ENCODE measurements around the gene STK32B. TPM values are rescaled to one million over a fixed set of nuclear protein-coding genes. Genes with fewer than 3 reads are reported as not detected.

Gene STK32B
- total RNA-seq, 1 experiment from 2014 or later, result 16.8 TPM

- DNase-seq (ENCODE audit: low spot score), result no peak
These were observed 340.2 kb downstream of the STK32B start for GRCh38 chr4:5391492-5391891.

- DNase-seq (ENCODE audit: low spot score), result no peak
These were observed 342.7 kb downstream of the STK32B start for GRCh38 chr4:5393911-5394513.

- no peak for DNase-seq (ENCODE audit: low spot score)
These were observed 344.5 kb downstream of the STK32B start for GRCh38 chr4:5395781-5396180.

GRCh38 chr4:5398056-5398455 is 346.8 kb downstream of the STK32B start:
- DNase-seq (ENCODE audit: low spot score), result no peak

GRCh38 chr4:5399124-5399523 is 347.8 kb downstream of the STK32B start:
- DNase-seq (ENCODE audit: low spot score), result no peak

- no peak for DNase-seq (ENCODE audit: low spot score)
These were observed 348.6 kb downstream of the STK32B start for GRCh38 chr4:5399790-5400421.

- no peak for DNase-seq (ENCODE audit: low spot score)
These were observed 352.6 kb downstream of the STK32B start for GRCh38 chr4:5403746-5404497.

- DNase-seq (ENCODE audit: low spot score), result no peak
These were observed 358.0 kb downstream of the STK32B start for GRCh38 chr4:5409237-5409636.

GRCh38 chr4:5409972-5410618 is 358.8 kb downstream of the STK32B start:
- no peak for DNase-seq (ENCODE audit: low spot score)

- DNase-seq (ENCODE audit: low spot score), result no peak
These were observed 361.0 kb downstream of the STK32B start for GRCh38 chr4:5412296-5412695.

GRCh38 chr4:5412751-5413150 is 361.5 kb downstream of the STK32B start:
- DNase-seq (ENCODE audit: low spot score), result no peak

GRCh38 chr4:5416637-5417036 is 365.4 kb downstream of the STK32B start:
- no peak for DNase-seq (ENCODE audit: low spot score)

GRCh38 chr4:5420266-5420665 is 369.0 kb downstream of the STK32B start:
- DNase-seq (ENCODE audit: low spot score), result no peak

- no peak for DNase-seq (ENCODE audit: low spot score)
These were observed 370.1 kb downstream of the STK32B start for GRCh38 chr4:5421416-5421815.

GRCh38 chr4:5422195-5422594 is 370.9 kb downstream of the STK32B start:
- DNase-seq (ENCODE audit: low spot score), result no peak

GRCh38 chr4:5423670-5424069 is 372.4 kb downstream of the STK32B start:
- no peak for DNase-seq (ENCODE audit: low spot score)

- no peak for DNase-seq (ENCODE audit: low spot score)
These were observed 372.9 kb downstream of the STK32B start for GRCh38 chr4:5424211-5424610.

GRCh38 chr4:5424901-5425300 is 373.6 kb downstream of the STK32B start:
- no peak for DNase-seq (ENCODE audit: low spot score)

GRCh38 chr4:5429747-5430146 is 378.5 kb downstream of the STK32B start:
- DNase-seq (ENCODE audit: low spot score), result no peak

GRCh38 chr4:5433196-5433595 is 381.9 kb downstream of the STK32B start:
- DNase-seq (ENCODE audit: low spot score), result no peak

- DNase-seq (ENCODE audit: low spot score), result no peak
These were observed 383.9 kb downstream of the STK32B start for GRCh38 chr4:5435201-5435600.

GRCh38 chr4:5435823-5436222 is 384.5 kb downstream of the STK32B start:
- DNase-seq (ENCODE audit: low spot score), result no peak

All from H4 (cell line).